GM18909 (cell line): ENCODE results near the gene LZTS2.
A peak's percentile ranks its signal among the peaks of the same experiment; 100 is the strongest.
"Not testable (repeated sequence)": the region's sequence is repeated elsewhere in the genome, so short reads cannot be mapped to it uniquely, and the experiment has no call there.

Experiments used
- ATAC-seq: cut with Tn5 transposase; IDR thresholded peaks from one replicate; pipeline ENCODE4 v1.9.1; 2021; ENCODE audit warnings: mild to moderate bottlenecking; ENCODE audit not compliant: unreplicated experiment, poor library complexity

Gene LZTS2

GRCh38 chr10:100999742-101000126 lies at the start of gene LZTS2:
Gene LZTS2, plus strand, starts transcription at chr10:100999808. Its CDS starts 2,731 bp downstream, at chr10:101002539.
- ATAC-seq = no peak

GRCh38 chr10:100960251-100960650 lies 39.4 kb upstream of the LZTS2 start:
- no peak for ATAC-seq

- no peak for ATAC-seq
These were observed 37.1 kb upstream of the LZTS2 start for GRCh38 chr10:100962351-100963080.

- ATAC-seq = no peak
These were observed 35.8 kb upstream of the LZTS2 start for GRCh38 chr10:100963826-100964225.

GRCh38 chr10:100965820-100966219 lies 33.8 kb upstream of the LZTS2 start:
- ATAC-seq = no peak

GRCh38 chr10:100966887-100967286 lies 32.7 kb upstream of the LZTS2 start:
- ATAC-seq = no peak

GRCh38 chr10:100967332-100967731 lies 32.3 kb upstream of the LZTS2 start:
- no peak for ATAC-seq

- no peak for ATAC-seq
These were observed 31.4 kb upstream of the LZTS2 start for GRCh38 chr10:100968062-100968736.

- no peak for ATAC-seq
These were observed 30.8 kb upstream of the LZTS2 start for GRCh38 chr10:100968863-100969186.

- ATAC-seq = peak; percentile 65
These were observed 30.2 kb upstream of the LZTS2 start, which contains the start of gene SEMA4G for GRCh38 chr10:100969187-100970075. Gene SEMA4G, plus strand, starts transcription at chr10:100969504. Its CDS starts 3,409 bp downstream, at chr10:100972913.

- ATAC-seq = no peak
These were observed 29.3 kb upstream of the LZTS2 start for GRCh38 chr10:100970076-100970913.

- no peak for ATAC-seq
These were observed 28.4 kb upstream of the LZTS2 start for GRCh38 chr10:100970914-100971811.

GRCh38 chr10:100972115-100972903 lies 27.3 kb upstream of the LZTS2 start:
- ATAC-seq = no peak

GRCh38 chr10:100972904-100973535 lies 26.6 kb upstream of the LZTS2 start:
- ATAC-seq = no peak

- ATAC-seq = not testable (repeated sequence)
These were observed 24.2 kb upstream of the LZTS2 start for GRCh38 chr10:100975397-100975796.

- no peak for ATAC-seq
These were observed 22.7 kb upstream of the LZTS2 start for GRCh38 chr10:100976906-100977305.

- ATAC-seq = no peak
These were observed 22.2 kb upstream of the LZTS2 start for GRCh38 chr10:100977436-100977835.
